Stimulated activated CD4-positive, alpha-beta T cell treated with anti-CD3 and anti-CD28 coated beads, Interleukin-1b, Interleukin-23, amount 100 ng/mL, for 24 hours (primary cell): ENCODE data around the gene NSUN2.
"Not testable (repeated sequence)": the region's sequence is repeated elsewhere in the genome, so short reads cannot be mapped to it uniquely, and the experiment has no call there.

Experiments used
- DNase-seq, 4 experiments: peaks; one replicate each; pipeline ENCODE4 v3.0.0-alpha.2; 2020; ENCODE audit warnings: low read depth in 4 of 4, low spot score in 1 of 4

Gene NSUN2

GRCh38 chr5:6584101-6584645 lies 48.7 kb downstream of the NSUN2 start:
- DNase-seq: no peak

GRCh38 chr5:6583049-6583880 lies 49.6 kb downstream of the NSUN2 start:
- DNase-seq: no peak

- DNase-seq: no peak
Measured at GRCh38 chr5:6582507-6583048, 50.3 kb downstream of the NSUN2 start.

- DNase-seq: no peak
Measured at GRCh38 chr5:6581559-6582426, 51.1 kb downstream of the NSUN2 start.

GRCh38 chr5:6581090-6581489 lies 51.8 kb downstream of the NSUN2 start:
- no peak for DNase-seq

GRCh38 chr5:6579535-6579934 lies 53.3 kb downstream of the NSUN2 start:
- DNase-seq: no peak

GRCh38 chr5:6578676-6579343 lies 54.0 kb downstream of the NSUN2 start:
- DNase-seq: no peak

GRCh38 chr5:6576861-6577501 lies 55.9 kb downstream of the NSUN2 start:
- DNase-seq: no peak

GRCh38 chr5:6574537-6575245 lies 58.2 kb downstream of the NSUN2 start:
- DNase-seq: no peak

- no peak for DNase-seq
Measured at GRCh38 chr5:6574111-6574510, 58.7 kb downstream of the NSUN2 start.

- no peak for DNase-seq
Measured at GRCh38 chr5:6573651-6574101, 59.2 kb downstream of the NSUN2 start.

GRCh38 chr5:6572825-6573380 lies 59.9 kb downstream of the NSUN2 start:
- DNase-seq: no peak

- DNase-seq: no peak
Measured at GRCh38 chr5:6572086-6572824, 60.6 kb downstream of the NSUN2 start.

- DNase-seq: not testable (repeated sequence)
Measured at GRCh38 chr5:6571607-6572006, 61.2 kb downstream of the NSUN2 start.

- DNase-seq: no peak
Measured at GRCh38 chr5:6570530-6570929, 62.3 kb downstream of the NSUN2 start.

- DNase-seq: no peak
Measured at GRCh38 chr5:6568889-6569288, 64.0 kb downstream of the NSUN2 start.

- no peak for DNase-seq
Measured at GRCh38 chr5:6568383-6568782, 64.5 kb downstream of the NSUN2 start.

- no peak for DNase-seq
Measured at GRCh38 chr5:6567835-6568234, 65.0 kb downstream of the NSUN2 start.

- no peak for DNase-seq
Measured at GRCh38 chr5:6567068-6567467, 65.8 kb downstream of the NSUN2 start.
